Neural cell (in vitro differentiated cells): ENCODE results near the gene TNFRSF4. TPM values are rescaled to one million over a fixed set of nuclear protein-coding genes. Genes with fewer than 3 reads are reported as not detected.

Source experiments
- H2AFZ ChIP-seq: fragments of 200-600, 300-800 bp; sonication (generic), shearing (Covaris generic); 2 replicates; pipeline ENCODE4 v1.6.0; 2014; ENCODE audit warnings: low read depth, mild to moderate bottlenecking, antibody characterized with exemption, low read length, moderate library complexity
- H3F3A ChIP-seq: fragments of 200-600 bp; shearing (Covaris generic); 2 replicates; pipeline ENCODE4 v1.6.1; 2016; ENCODE audit warnings: mild to moderate bottlenecking, moderate library complexity, mixed read lengths, antibody characterized with exemption, low read length; ENCODE audit not compliant: insufficient read depth, poor library complexity, severe bottlenecking
- H3K27ac ChIP-seq: fragments of 200-600, 300-800 bp; sonication (generic), shearing (Covaris generic); 2 replicates; pipeline ENCODE4 v1.5.1; 2014; ENCODE audit warnings: mild to moderate bottlenecking, low read length, moderate library complexity
- H3K27me3 ChIP-seq: fragments of 300-800, 200-600 bp; sonication (generic), shearing (Covaris generic); 2 replicates; pipeline ENCODE4 v1.6.0; 2014; ENCODE audit warnings: mild to moderate bottlenecking, low read depth, low read length, moderate library complexity; ENCODE audit not compliant: insufficient read depth
- H3K36me3 ChIP-seq: fragments of 300-800, 200-600 bp; sonication (generic), shearing (Covaris generic); 2 replicates; pipeline ENCODE4 v1.5.1; 2014; ENCODE audit warnings: mild to moderate bottlenecking, antibody characterized with exemption, low read length, moderate library complexity; ENCODE audit not compliant: insufficient read depth
- H3K4me2 ChIP-seq: fragments of 300-800, 200-600 bp; sonication (generic), shearing (Covaris generic); 2 replicates; pipeline ENCODE4 v1.6.0; 2014; ENCODE audit warnings: mild to moderate bottlenecking, low read length
- H3K4me3 ChIP-seq: fragments of 300-800, 200-600 bp; sonication (generic), shearing (Covaris generic); 2 replicates; pipeline ENCODE4 v1.5.1; 2014; ENCODE audit warnings: mild to moderate bottlenecking, low read length, moderate library complexity
- H3K79me2 ChIP-seq: fragments of 200-600 bp; shearing (Covaris generic); replicated peaks from 2 replicates; pipeline ENCODE4 v1.6.0; 2014; ENCODE audit warnings: mild to moderate bottlenecking, low read length, moderate library complexity; ENCODE audit not compliant: insufficient read depth
- H3K9ac ChIP-seq: fragments of 300-800, 200-600 bp; sonication (generic), shearing (Covaris generic); 2 replicates; pipeline ENCODE4 v1.6.1; 2016; ENCODE audit warnings: mild to moderate bottlenecking, low read length, mixed read lengths
- H3K9me2 ChIP-seq: fragments of 200-600 bp; shearing (Covaris generic); 2 replicates; pipeline ENCODE4 v1.6.1; 2016; ENCODE audit warnings: mild to moderate bottlenecking, low read length, mixed read lengths; ENCODE audit not compliant: insufficient read depth
- H3K9me3 ChIP-seq: fragments of 200-600, 300-800 bp; sonication (generic), shearing (Covaris generic); 2 replicates; pipeline ENCODE4 v1.6.1; 2016; ENCODE audit warnings: mild to moderate bottlenecking, mixed run types, low read length, moderate library complexity, mixed read lengths
- H4K20me1 ChIP-seq: fragments of 200-600 bp; shearing (Covaris generic); 2 replicates; pipeline ENCODE4 v1.6.1; 2016; ENCODE audit warnings: mild to moderate bottlenecking, mixed run types; ENCODE audit not compliant: insufficient read depth
- CTCF ChIP-seq: fragments of 450-650 bp; IDR thresholded peaks from 2 replicates; pipeline ENCODE4 v1.5.1; 2014; ENCODE audit warnings: antibody characterized with exemption, mild to moderate bottlenecking, moderate library complexity; ENCODE audit not compliant: poor library complexity, severe bottlenecking
- EP300 ChIP-seq: fragments of 450-650 bp; conservative IDR thresholded peaks from 2 replicates; pipeline ENCODE4 v1.6.1; 2014; ENCODE audit warnings: antibody characterized with exemption, mild to moderate bottlenecking, moderate library complexity; ENCODE audit not compliant: poor library complexity, severe bottlenecking
- EZH2 ChIP-seq: fragments of 200-600, 300-800 bp; shearing (Covaris generic), sonication (generic); IDR thresholded peaks from 2 replicates; pipeline ENCODE4 v1.6.1; 2014; ENCODE audit warnings: antibody characterized with exemption, low read length, borderline replicate concordance, mild to moderate bottlenecking; ENCODE audit not compliant: insufficient read depth, poor library complexity, severe bottlenecking
- MXI1 ChIP-seq: fragments of 450-650 bp; conservative IDR thresholded peaks from 2 replicates; pipeline ENCODE4 v1.6.1; 2014; ENCODE audit warnings: antibody characterized with exemption, mild to moderate bottlenecking; ENCODE audit not compliant: poor library complexity, severe bottlenecking
- POLR2AphosphoS5 ChIP-seq: IDR thresholded peaks from 2 replicates; pipeline ENCODE4 v1.6.1; 2012
- RAD21 ChIP-seq: fragments of 450-650 bp; conservative IDR thresholded peaks from 2 replicates; pipeline ENCODE4 v1.6.1; 2014; ENCODE audit warnings: antibody characterized with exemption, mild to moderate bottlenecking, moderate library complexity
- REST ChIP-seq: IDR thresholded peaks from 2 replicates; pipeline ENCODE4 v1.6.1; 2012; ENCODE audit warnings: borderline replicate concordance
- SMC3 ChIP-seq: fragments of 450-650 bp; conservative IDR thresholded peaks from 2 replicates; pipeline ENCODE4 v1.6.1; 2014; ENCODE audit warnings: antibody characterized with exemption, mild to moderate bottlenecking, moderate library complexity; ENCODE audit not compliant: poor library complexity
- TAF1 ChIP-seq: IDR thresholded peaks from 2 replicates; pipeline ENCODE4 v1.6.1; 2012; ENCODE audit warnings: low read depth
- polyA plus RNA-seq: library from polyadenylated mRNA; depleted of rRNA; stranded (reverse); fragments of >200 nt; gene quantifications from 2 replicates; pipeline ENCODE4 v1.2.3, GENCODE V29; 2014

TNFRSF4 gene
- polyA plus RNA-seq, 1 donor from 2014 or later: not detected

GRCh38 chr1:1225238-1225845 lies 11.4 kb upstream of the TNFRSF4 start:
- Histone ChIP-seq H3K9ac (no peak overlapping the region), H3K4me3 (no peak overlapping the region), H3K27me3 (no peaks in the 10 kb centered on the region), H3K9me2 (no peaks in the 10 kb centered on the region), H3F3A (no peaks in the 10 kb centered on the region), H2AFZ (no peak overlapping the region), H3K36me3 (no peaks in the 10 kb centered on the region), H3K9me3 (no peaks in the 10 kb centered on the region), H4K20me1 (no peaks in the 10 kb centered on the region), H3K4me2 (no peak overlapping the region), H3K27ac (no peak overlapping the region), H3K79me2 (peaks cover 12% of the 10 kb centered on the region)
- TF ChIP-seq TAF1: no peak

DNA sequence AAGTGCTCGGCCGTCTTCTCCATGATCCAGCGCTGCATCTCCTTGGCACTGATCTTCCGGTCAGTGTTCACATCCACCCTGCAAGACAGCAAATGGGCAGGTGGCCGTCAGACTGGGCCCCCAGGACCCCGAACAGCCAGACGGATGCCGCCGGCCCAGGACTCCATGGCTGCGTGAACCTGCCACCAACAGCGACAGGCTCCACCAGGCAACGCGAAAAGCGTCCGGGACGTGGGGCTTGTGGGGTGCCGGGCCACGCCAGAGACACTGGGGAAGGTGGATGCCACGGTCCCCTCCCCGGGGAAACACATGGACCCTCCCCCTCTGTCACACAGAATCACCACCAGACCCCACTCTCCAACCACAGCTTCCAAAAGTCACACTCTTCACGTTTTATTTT lies 9.9 kb upstream of the TNFRSF4 start:
- Histone ChIP-seq H3K4me2 (no peak overlapping the region), H3K27ac (no peak overlapping the region), H3K27me3 (no peaks in the 10 kb centered on the region), H2AFZ (no peak overlapping the region), H3K4me3 (no peak overlapping the region), H4K20me1 (no peaks in the 10 kb centered on the region), H3K9me3 (no peaks in the 10 kb centered on the region), H3F3A (no peaks in the 10 kb centered on the region), H3K79me2 (no peaks in the 10 kb centered on the region), H3K9ac (no peak overlapping the region), H3K9me2 (no peaks in the 10 kb centered on the region), H3K36me3 (no peaks in the 10 kb centered on the region)
- TF ChIP-seq REST (no peak), EP300 (no peak), TAF1 (no peak), RAD21 (no peak), MXI1 (no peak), POLR2AphosphoS5 (no peak), SMC3 (no peak), EZH2 (no peak), CTCF (no peak)

DNA sequence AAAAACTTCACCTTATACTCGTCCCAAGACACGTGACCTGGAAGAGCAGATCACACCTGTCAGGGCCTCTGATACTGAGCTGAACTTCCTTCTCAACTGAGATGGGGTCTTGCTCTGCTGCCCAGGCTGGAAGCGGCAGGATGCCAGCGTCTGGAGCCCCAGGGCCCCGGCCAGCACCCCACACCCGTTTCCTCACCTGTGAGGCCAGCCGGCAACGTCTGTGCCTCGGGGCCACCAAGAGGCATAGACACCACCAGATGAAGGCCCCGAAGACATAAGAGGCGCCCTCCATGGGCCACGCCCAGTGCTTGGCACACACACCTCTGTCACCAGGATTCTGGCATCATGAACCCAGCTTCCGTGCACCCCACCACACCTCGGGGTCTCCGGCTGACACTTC lies 9.4 kb upstream of the TNFRSF4 start:
- H4K20me1 ChIP-seq: no peaks in the 10 kb centered on the region
- H3K9me2 ChIP-seq: no peaks in the 10 kb centered on the region

More for the DNA sequence above, 9.4 kb upstream of the TNFRSF4 start:
- TF ChIP-seq CTCF: no peak
- no peak for TF ChIP-seq EZH2
- Histone ChIP-seq H3K27me3 (no peaks in the 10 kb centered on the region), H3K9me3 (no peaks in the 10 kb centered on the region), H3K4me3 (no peak overlapping the region), H3K27ac (no peak overlapping the region), H3K79me2 (no peaks in the 10 kb centered on the region), H3K36me3 (no peaks in the 10 kb centered on the region), H3K4me2 (no peak overlapping the region), H2AFZ (no peak overlapping the region), H3K9ac (no peak overlapping the region), H3F3A (no peaks in the 10 kb centered on the region)
